PFSK-1 (cell line): Measurements from ENCODE around the gene MTMR2.

ENCODE experiments used
- POLR2AphosphoS5 ChIP-seq: IDR thresholded peaks from 2 replicates; pipeline ENCODE4 v1.6.1; 2012; ENCODE audit warnings: low read depth, mild to moderate bottlenecking, control low read depth, low read length, moderate library complexity
- SIN3A ChIP-seq: IDR thresholded peaks from 2 replicates; pipeline ENCODE4 v1.6.1; 2012; ENCODE audit warnings: mild to moderate bottlenecking, low read length, moderate library complexity, borderline replicate concordance; ENCODE audit not compliant: insufficient read depth

DNA sequence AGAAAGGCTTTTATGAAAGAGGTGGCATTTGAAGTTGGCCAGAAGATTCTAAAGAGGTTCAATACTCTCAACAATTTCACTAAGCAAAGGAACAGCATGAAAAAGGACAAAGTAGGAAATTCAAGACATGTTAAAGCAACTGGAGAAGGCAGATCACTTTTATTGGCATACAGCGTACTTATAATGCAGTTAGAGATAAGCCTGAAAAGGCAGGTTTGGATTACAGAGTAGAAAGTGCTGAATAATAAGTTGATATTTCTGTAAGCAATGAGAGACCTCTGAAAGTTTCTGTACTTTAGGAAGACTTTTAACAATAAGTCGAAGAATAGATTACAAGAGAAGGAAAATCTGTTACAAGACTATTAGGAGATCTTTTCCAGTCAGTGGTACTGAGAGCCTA is 25.1 kb downstream of the MTMR2 start:
- TF ChIP-seq POLR2AphosphoS5 (no peak), SIN3A (no peak)
